ENCODE results near the gene TSFM. TPM values are rescaled to one million over a fixed set of nuclear protein-coding genes. Genes with fewer than 3 reads are reported as not detected.

Gene TSFM
- total and polyA plus RNA-seq, 9 of the 15 experiments (the other 6 are each of a cell fraction or from before 2014, with no cell fraction given): 44.6 to 198 (median 60.2) TPM

DNA sequence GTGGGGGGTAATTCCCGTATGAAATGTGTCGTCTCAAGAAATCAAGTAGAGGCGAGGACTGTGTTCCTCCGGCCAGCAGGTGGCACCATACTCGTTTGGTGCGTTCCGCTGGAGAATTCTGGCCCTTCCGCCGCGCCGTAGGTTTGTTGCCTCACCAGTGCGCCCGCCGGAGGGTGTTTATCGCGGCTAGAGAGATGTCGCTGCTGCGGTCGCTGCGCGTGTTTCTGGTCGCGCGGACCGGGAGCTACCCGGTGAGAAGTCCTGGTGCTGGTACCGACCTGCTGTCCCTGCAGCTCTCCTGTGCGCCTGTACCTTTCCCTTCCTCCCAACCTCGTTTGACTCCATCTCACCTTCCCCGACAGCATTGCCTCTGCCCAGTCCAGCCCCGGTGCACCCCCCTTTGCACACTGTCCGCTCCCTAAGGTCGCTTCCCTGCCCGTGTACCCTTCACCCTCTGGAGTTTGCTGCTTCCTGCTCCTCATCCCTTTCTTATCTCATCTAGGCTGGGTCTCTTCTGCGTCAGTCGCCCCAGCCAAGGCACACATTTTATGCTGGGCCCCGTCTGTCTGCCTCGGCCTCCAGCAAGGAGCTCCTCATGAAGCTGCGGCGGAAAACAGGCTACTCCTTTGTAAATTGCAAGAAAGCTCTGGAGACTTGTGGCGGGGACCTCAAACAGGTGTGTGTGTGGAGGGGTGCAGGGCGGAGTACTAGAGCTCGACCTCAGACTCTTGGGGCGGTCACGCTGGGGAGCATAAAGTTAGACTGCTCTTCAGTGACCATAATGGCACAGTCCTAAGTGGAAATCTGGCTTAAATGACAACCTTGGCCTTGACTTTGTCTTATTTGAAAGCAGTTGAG lies at the start of gene TSFM (continued):
- TF ChIP-seq, protein P1, sequence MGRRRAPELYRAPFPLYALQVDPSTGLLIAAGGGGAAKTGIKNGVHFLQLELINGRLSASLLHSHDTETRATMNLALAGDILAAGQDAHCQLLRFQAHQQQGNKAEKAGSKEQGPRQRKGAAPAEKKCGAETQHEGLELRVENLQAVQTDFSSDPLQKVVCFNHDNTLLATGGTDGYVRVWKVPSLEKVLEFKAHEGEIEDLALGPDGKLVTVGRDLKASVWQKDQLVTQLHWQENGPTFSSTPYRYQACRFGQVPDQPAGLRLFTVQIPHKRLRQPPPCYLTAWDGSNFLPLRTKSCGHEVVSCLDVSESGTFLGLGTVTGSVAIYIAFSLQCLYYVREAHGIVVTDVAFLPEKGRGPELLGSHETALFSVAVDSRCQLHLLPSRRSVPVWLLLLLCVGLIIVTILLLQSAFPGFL (CRISPR knock-in tag; IDR thresholded peaks at IDR 0.05): no peak
- TF ChIP-seq KLF1 (tag; IDR thresholded peaks at IDR 0.05) (no peak), CAMTA2 (CRISPR knock-in tag; conservative IDR thresholded peaks at IDR 0.05) (no peak), ARID1B (IDR thresholded peaks at IDR 0.05) (peak; percentile 59), MTA2 (IDR thresholded peaks at IDR 0.05; ENCODE audit: low read depth) (no peak), ATF1 (CRISPR knock-in tag; IDR thresholded peaks at IDR 0.05) (peak; percentile 59), ATF1 (tag; IDR thresholded peaks at IDR 0.05) (peak; percentile 95), BACH1 (tag; IDR thresholded peaks at IDR 0.05) (no peak), FOXP4 (CRISPR knock-in tag; IDR thresholded peaks at IDR 0.05; ENCODE audit: borderline replicate concordance) (peak; percentile 88), RERE (CRISPR knock-in tag; IDR thresholded peaks at IDR 0.05; ENCODE audit: borderline replicate concordance) (no peak), ZNF511 (CRISPR knock-in tag; IDR thresholded peaks at IDR 0.05) (peak; percentile 76; the same call in 1 of the 2 replicates), C11orf30 (IDR thresholded peaks at IDR 0.05; ENCODE audit: low read depth) (peak; percentile 99), EP300 (IDR thresholded peaks at IDR 0.05; ENCODE audit: low read length) (peak; percentile 60; the same call in 1 of the 2 replicates), ZNF217 (CRISPR knock-in tag; IDR thresholded peaks at IDR 0.05) (no peak), TGIF2 (CRISPR knock-in tag; IDR thresholded peaks at IDR 0.05) (0 out of 2 replicates have a peak, but pooled peaks have one; percentile 60), CTBP1 (IDR thresholded peaks at IDR 0.05; ENCODE audit: borderline replicate concordance) (peak; percentile 88), NCOA1 (IDR thresholded peaks at IDR 0.05; ENCODE audit: low read depth) (peak; percentile 73), ZNF311 (CRISPR knock-in tag; IDR thresholded peaks at IDR 0.05) (no peak), SIX5 (IDR thresholded peaks at IDR 0.05; ENCODE audit: borderline replicate concordance in 1 of 2, insufficient read depth in 1 of 2, low read depth in 1 of 2, low read length in 2 of 2) (peak; percentile 26 to 37; a peak in 1 of 4 replicates), TAF7 (tag; IDR thresholded peaks at IDR 0.05) (peak; percentile 80)

Data from K562 (cell line).